HEK293T (cell line): Measurements from ENCODE around the gene MYRF.

Experiments
- FOXM1 ChIP-seq: fragments of 450-650 bp; IDR thresholded peaks from 2 replicates; pipeline ENCODE4 v1.6.1; 2017; ENCODE audit warnings: mild to moderate bottlenecking, borderline replicate concordance
- TARDBP ChIP-seq: fragments of 450-650 bp; IDR thresholded peaks from 2 replicates; pipeline ENCODE4 v1.6.1; 2016

GRCh38 chr11:61736310-61736709 lies 16.1 kb upstream of the MYRF start:
- TF ChIP-seq TARDBP, result no peak
- TF ChIP-seq FOXM1, result no peak
